Measurements from ENCODE around the gene SERPINE2.

The SERPINE2 gene

DNA sequence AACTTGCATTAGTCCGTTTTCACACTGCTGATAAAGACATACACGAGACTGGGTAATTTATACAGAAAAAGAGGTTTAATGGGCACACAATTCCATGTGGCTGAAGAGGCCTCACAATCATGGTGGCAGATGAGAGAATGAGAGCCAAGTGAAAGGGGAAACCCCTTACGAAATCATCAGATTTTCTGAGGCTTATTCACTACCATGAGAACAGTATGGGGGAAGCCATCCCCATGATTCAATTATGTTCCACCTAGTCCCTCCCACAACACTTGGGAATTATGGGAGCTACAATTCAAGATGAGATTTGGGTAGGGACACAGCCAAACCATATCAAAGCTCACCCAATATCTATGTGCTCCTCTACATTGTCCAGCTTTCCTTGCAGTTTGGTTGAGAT is 16.0 kb upstream of the SERPINE2 start:
- ChIA-PET POLR2A (ENCODE audit: low non-redundant PET) (no interaction called here), CTCF (no interaction called here)
- DNase-seq (ENCODE audit: low spot score) = no peak
- no peak overlapping the region for H3K27ac ChIP-seq
- TF ChIP-seq, protein P1, sequence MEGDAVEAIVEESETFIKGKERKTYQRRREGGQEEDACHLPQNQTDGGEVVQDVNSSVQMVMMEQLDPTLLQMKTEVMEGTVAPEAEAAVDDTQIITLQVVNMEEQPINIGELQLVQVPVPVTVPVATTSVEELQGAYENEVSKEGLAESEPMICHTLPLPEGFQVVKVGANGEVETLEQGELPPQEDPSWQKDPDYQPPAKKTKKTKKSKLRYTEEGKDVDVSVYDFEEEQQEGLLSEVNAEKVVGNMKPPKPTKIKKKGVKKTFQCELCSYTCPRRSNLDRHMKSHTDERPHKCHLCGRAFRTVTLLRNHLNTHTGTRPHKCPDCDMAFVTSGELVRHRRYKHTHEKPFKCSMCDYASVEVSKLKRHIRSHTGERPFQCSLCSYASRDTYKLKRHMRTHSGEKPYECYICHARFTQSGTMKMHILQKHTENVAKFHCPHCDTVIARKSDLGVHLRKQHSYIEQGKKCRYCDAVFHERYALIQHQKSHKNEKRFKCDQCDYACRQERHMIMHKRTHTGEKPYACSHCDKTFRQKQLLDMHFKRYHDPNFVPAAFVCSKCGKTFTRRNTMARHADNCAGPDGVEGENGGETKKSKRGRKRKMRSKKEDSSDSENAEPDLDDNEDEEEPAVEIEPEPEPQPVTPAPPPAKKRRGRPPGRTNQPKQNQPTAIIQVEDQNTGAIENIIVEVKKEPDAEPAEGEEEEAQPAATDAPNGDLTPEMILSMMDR (conservative IDR thresholded peaks at IDR 0.05; ENCODE audit: low read depth) = no peak

DNA sequence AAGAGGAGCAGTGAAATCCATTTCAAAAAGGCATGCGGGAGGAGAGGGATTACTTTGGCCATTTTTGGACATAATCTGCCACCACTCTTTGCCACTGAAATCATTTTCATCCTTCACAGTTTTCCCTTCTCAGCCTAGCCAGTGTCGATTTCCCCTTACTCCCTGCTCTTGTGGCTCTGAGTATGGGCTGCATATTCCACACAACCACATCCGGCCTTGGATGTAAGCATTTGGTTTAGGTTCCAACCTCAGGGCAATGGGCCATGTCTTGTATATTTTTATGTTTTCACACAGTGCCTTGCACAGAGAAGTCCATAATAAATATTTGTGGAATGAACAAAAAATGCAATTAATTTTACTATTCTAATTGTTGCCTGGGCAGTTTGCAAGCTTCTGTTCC is 7.7 kb upstream of the SERPINE2 start:
- DNase-seq (ENCODE audit: low spot score) = no peak

DNA sequence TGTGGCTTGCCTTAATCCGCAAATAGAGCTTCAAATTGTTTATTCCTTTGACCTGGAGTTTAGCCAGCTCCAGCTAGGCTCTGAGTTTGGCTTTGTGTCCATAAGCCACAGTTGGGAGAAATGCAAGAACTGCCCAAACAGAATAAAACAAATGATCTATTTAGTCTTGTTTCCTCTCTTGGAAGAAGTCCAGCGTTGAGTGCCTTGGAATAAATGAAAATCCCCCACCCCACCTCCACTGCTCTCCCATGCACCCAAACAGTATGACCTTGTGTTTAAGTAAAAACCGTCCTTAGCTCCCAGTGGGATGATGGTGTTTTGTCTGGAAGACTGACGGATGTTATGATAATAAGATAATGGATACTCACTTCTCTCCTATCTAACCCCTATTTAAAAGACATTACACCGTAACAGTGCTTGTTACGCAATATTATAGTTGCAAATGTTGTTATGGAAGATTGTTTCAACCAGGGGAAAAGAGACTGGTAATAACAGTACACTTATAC is 3.2 kb upstream of the SERPINE2 start:
- H3K27ac ChIP-seq = no peak overlapping the region
- POLR2A ChIA-PET (ENCODE audit: low non-redundant PET) = no interaction called here
- TF ChIP-seq, protein P1 (conservative IDR thresholded peaks at IDR 0.05; ENCODE audit: low read depth) = no peak
- CTCF ChIA-PET = no interaction called here
- DNase-seq (ENCODE audit: low spot score) = no peak

More for the DNA sequence above, 7.7 kb upstream of the SERPINE2 start:
- ChIA-PET CTCF (no interaction called here), POLR2A (ENCODE audit: low non-redundant PET) (no interaction called here)
- TF ChIP-seq, protein P1 (conservative IDR thresholded peaks at IDR 0.05; ENCODE audit: low read depth) = no peak
- H3K27ac ChIP-seq = no peak overlapping the region

DNA sequence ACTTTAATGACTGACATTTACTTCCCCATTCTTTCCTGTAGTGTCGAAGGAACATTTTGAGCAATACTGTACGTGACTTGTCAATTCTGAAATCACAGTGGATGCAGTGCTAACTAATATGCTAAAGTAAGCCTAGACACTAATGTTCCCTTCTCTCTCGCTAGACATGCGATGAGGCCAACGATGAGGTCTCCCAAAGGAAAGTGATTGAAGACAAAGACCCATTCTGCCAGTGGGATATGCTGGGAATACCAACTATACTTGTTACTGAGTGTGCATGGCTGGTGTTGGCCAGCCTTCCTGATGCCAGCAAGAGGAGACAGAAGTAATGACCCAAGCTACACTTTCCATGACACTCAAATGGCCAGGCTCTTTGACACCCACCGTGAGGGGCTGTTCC is 2.5 kb upstream of the SERPINE2 start:
- DNase-seq (ENCODE audit: low spot score) = no peak
- H3K27ac ChIP-seq = no peak overlapping the region
- TF ChIP-seq, protein P1 (conservative IDR thresholded peaks at IDR 0.05; ENCODE audit: low read depth) = no peak
- CTCF ChIA-PET = no interaction called here
- POLR2A ChIA-PET (ENCODE audit: low non-redundant PET) = no interaction called here

DNA sequence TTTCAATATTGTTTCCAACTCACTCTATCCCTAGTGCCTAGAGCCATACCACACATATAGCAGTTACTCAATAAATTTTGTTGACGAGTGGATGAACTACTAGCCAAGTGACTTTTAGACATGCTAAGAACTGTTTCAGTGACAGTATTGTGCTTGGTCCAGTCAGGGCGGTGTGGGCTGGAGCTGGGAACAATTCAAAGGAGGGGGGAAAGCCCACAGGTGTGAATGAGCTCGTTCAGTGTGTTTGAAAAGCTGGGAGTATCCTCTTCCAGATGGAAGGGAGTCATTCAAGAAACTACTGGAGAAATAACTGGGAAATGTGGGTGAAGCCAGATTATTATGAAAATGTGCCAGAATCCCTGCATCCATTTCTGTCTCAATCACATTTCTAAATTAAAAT is 1.7 kb upstream of the SERPINE2 start:
- ChIA-PET CTCF (interaction anchor here (0.6 kb wide), 1 partner anchor 47 kb away, joined by 3 read pairs; no protein-coding TSS in a partner anchor), POLR2A (ENCODE audit: low non-redundant PET) (no interaction called here)
- TF ChIP-seq, protein P1 (conservative IDR thresholded peaks at IDR 0.05; ENCODE audit: low read depth) = no peak

DNA sequence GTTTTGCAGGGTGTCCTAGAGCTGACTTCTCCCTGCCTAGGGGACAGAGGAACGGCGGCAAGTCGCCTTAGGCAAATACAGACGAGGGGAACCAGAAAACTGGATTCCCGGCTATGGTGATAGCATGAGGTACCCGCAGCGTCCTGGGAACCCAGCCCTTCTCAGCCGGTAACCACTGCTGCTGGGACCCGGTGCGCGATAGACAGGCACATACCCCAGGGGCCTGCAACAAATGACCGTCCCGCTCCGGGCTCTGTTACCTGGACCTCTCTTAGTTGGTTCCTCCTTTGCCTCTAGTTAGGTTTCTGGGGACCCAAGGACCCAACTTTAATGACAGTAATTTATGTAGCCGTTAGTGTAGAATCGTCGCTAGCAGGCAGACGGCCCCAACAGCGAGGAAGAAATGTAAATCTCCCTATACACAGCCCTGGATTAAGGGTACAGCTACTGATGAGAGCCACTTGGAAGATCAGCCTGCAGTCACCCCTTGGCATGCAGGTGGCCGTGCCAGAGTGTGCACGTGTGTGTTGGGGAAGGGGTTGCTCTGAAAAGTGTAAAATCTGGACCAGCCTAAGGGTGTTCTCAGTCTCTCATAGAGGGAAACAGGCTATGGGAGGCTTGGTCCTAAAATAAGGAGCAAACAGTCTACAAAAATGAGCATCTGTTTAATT is 819 bp upstream of the SERPINE2 start:
- TF ChIP-seq, protein P1 (conservative IDR thresholded peaks at IDR 0.05; ENCODE audit: low read depth) = peak; percentile 11; the same call in 1 of the 2 replicates
- peak overlapping the region; percentile 79 for H3K27ac ChIP-seq
- ChIA-PET POLR2A (ENCODE audit: low non-redundant PET) (no interaction called here), CTCF (interaction anchor here (0.6 to 1.6 kb wide), 3 partner anchors 10 to 251 kb away, joined by 3 to 14 read pairs (median 4); no protein-coding TSS in a partner anchor)
- no peak for DNase-seq (ENCODE audit: low spot score)

More for the DNA sequence above, 1.7 kb upstream of the SERPINE2 start:
- no peak overlapping the region for H3K27ac ChIP-seq
- DNase-seq (ENCODE audit: low spot score) = no peak

Data from RWPE1 (cell line).